Mesenteric fat pad (tissue), 1 donor: ENCODE measurements around the gene FGF2. TPM values are rescaled to one million over a fixed set of nuclear protein-coding genes. Genes with fewer than 3 reads are reported as not detected.
"Not testable (repeated sequence)": the region's sequence is repeated elsewhere in the genome, so short reads cannot be mapped to it uniquely, and the experiment has no call there.

Source experiments
- DNase-seq: peaks from one replicate; pipeline ENCODE4 v3.0.0-alpha.2; 2020; ENCODE audit warnings: low spot score
- total RNA-seq: library from RNA; stranded (reverse); fragmentation: NEBNext Ultra II Directional; extraction: Animal tissue kit (Norgen Biotek cat#: 25700); gene quantifications from one replicate; pipeline ENCODE4 v1.2.1, GENCODE V29; 2021
- donor health status: DM: yes; HTN: yes; CAD: no.

Gene FGF2
- total RNA-seq, 1 donor from 2014 or later: 39.1 TPM

DNA sequence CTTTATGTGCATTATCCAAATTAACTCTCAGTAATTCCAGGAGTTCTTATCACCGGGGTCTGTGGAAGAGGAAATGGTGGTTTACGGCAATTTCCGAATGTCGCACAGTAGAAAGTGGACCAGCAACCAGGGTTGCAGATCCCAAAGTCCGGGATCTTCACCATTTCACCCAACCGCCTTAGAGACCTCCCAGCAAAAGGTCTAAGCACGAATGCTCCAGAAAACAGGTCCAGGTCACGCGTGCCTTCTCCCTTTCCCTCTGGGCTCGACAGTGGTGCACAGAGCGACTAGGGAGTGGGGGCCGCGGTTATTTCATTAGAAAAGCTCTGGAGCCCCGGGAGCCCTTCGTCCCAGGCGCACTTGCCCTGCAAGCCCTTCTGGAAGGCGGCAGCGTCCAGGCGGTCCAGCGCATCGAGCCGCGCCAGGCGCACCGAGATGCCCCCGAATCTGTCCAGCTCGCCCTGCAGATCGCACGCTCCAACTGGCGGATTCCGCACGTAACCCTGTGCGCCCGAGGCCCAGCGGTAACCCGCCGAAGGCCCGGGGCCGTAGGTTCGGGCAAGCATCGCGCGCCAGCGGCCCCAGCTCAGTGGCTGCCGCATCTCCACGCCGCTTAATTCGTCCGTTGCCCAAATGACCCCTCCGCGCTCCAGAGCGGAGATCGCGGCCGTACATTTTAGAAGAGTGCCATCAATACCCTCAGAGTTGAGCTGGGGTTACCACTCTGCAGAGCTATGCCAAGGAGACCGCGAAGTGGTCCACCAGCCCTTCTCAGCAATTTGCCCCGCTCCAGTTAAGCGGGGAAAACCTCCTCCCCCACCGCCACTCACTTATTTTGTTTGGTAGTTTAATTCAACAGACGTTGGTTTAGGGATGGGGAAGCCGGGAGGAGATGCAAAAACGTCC is 95.6 kb downstream of the FGF2 start, which contains the start of gene NUDT6:
Gene NUDT6 (minus strand): TSS at position 627 of the 906 bp plus-strand sequence. CDS start 25 bp downstream, at position 602.
- no peak for DNase-seq

DNA sequence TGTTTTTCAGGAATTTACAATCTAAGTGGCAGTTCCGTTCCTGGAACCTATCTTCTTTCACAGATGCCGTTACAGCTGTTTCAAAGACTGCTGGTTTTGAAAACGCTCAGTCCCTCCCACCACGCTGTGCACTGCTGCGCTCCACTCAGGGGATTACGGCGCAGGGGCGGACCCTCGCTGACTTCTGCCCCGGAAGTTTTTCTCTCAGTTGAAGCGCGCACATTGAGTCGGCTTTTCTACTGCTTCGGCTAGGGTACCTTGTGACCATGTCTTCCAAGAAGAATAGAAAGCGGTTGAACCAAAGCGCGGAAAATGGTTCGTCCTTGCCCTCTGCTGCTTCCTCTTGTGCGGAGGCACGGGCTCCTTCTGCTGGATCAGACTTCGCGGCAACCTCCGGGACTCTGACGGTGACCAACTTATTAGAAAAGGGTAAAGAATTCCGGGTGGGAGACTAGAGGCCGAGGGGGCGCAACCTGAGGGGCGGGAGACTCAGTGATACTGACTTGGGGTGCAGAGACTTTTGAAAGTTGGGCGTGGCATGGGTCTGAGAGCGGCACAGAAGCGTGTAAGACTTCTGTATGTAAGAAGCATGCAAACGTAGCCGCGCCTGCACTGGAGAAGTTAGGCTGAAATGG is 96.4 kb downstream of the FGF2 start:
- no peak for DNase-seq

- no peak for DNase-seq
Measured at GRCh38 chr4:122928930-122929329, 102.3 kb downstream of the FGF2 start.

DNA sequence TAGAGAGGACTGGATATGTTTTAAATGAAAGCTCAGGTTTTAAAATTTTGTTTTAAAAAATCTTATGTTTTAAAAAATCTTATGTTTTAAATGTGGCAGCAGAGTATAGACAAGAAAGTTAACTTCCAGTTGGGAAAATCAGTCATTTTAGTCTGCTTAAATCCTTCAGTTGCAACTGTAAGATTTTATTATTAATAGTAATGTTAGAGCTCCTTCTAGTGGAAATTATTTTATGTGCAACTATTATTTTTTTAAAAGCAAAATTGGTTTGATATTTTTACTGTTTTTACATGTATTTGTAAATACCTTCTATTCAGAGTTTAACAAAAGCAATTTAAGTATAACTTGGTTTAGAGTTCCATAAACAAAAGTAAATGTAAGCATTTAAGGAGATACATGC is 104.2 kb downstream of the FGF2 start:
- DNase-seq: no peak

GRCh38 chr4:122932763-122933162 is 106.1 kb downstream of the FGF2 start:
- DNase-seq: no peak

- not testable (repeated sequence) for DNase-seq
Measured at GRCh38 chr4:122945136-122945535, 118.5 kb downstream of the FGF2 start.

- no peak for DNase-seq
Measured at GRCh38 chr4:122946142-122946541, 119.5 kb downstream of the FGF2 start.

Other genes with a start within 250 kb of the FGF2 start
- gene IL21, start 205.8 kb upstream of the FGF2 start, total RNA-seq: not detected
- 1.9 TPM for gene BBS12, start 94.1 kb upstream of the FGF2 start, total RNA-seq
- 5.5 TPM for gene NUDT6, start 95.8 kb downstream of the FGF2 start, total RNA-seq